ENCODE results near the gene ZBTB40.

The ZBTB40 gene

GRCh38 chr1:22553104-22553880 is 101.6 kb downstream of the ZBTB40 start:
- no peak overlapping the region for H3K4me3 ChIP-seq (ENCODE audit: low read depth, low read length)
- no peak for DNase-seq (ENCODE audit: low read depth)
- in situ Hi-C loops (cut with HindIII; ENCODE audit: low sequenced_read_pairs) = no loop called here
- TF ChIP-seq, protein P1, sequence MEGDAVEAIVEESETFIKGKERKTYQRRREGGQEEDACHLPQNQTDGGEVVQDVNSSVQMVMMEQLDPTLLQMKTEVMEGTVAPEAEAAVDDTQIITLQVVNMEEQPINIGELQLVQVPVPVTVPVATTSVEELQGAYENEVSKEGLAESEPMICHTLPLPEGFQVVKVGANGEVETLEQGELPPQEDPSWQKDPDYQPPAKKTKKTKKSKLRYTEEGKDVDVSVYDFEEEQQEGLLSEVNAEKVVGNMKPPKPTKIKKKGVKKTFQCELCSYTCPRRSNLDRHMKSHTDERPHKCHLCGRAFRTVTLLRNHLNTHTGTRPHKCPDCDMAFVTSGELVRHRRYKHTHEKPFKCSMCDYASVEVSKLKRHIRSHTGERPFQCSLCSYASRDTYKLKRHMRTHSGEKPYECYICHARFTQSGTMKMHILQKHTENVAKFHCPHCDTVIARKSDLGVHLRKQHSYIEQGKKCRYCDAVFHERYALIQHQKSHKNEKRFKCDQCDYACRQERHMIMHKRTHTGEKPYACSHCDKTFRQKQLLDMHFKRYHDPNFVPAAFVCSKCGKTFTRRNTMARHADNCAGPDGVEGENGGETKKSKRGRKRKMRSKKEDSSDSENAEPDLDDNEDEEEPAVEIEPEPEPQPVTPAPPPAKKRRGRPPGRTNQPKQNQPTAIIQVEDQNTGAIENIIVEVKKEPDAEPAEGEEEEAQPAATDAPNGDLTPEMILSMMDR (IDR thresholded peaks at IDR 0.05; ENCODE audit: low read depth, low read length, missing control alignments) = no peak

DNA sequence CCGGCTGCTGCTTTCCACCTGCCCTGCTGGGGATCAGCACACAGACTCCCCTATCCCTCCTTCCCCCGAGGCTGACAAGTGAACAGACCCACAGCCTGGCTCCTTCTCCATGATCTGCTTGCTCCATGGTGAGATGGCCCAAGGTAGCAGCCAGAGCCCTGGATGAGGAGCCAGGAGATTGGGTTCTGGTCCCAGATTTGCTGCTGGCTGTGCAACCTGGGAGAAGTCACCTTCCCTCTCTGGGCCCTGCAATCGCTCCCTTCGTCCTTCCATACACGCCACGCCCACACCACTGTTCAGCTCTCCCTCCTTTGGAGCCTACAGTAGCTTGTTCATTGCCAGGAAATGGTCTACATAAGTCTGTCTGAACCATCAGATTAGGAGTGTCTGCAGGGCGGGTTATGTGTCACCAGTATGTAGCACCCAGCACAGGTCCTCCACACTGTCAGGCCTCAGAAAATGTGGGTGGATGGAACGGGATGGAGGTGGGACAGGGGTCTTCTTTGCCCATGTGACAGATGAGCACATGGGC is 102.4 kb downstream of the ZBTB40 start:
- in situ Hi-C loops (cut with HindIII; ENCODE audit: low sequenced_read_pairs) = no loop called here
- H3K4me3 ChIP-seq (ENCODE audit: low read depth, low read length) = no peak overlapping the region
- TF ChIP-seq, protein P1 (IDR thresholded peaks at IDR 0.05; ENCODE audit: low read depth, low read length, missing control alignments) = no peak
- DNase-seq (ENCODE audit: low read depth) = no peak

DNA sequence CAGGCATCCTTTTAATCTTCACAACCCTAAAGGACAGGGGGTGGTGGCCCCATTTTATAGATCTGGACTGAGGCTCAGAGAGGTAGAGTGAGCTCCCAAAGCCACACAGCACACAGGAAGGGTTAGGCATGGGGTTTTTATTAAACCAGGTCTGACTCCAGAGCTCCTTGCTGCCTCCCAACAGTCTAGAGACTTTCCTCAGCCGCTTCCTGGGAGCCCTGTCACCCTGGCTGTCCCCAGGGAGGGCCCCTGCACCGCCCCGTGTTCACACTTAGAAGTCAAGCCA is 103.7 kb downstream of the ZBTB40 start:
- no peak overlapping the region for H3K4me3 ChIP-seq (ENCODE audit: low read depth, low read length)
- in situ Hi-C loops (cut with HindIII; ENCODE audit: low sequenced_read_pairs) = no loop called here
- DNase-seq (ENCODE audit: low read depth) = no peak
- TF ChIP-seq, protein P1 (IDR thresholded peaks at IDR 0.05; ENCODE audit: low read depth, low read length, missing control alignments) = no peak

- no peak overlapping the region for H3K4me3 ChIP-seq (ENCODE audit: low read depth, low read length)
- DNase-seq (ENCODE audit: low read depth) = no peak
- in situ Hi-C loops (cut with HindIII; ENCODE audit: low sequenced_read_pairs) = no loop called here
- TF ChIP-seq, protein P1 (IDR thresholded peaks at IDR 0.05; ENCODE audit: low read depth, low read length, missing control alignments) = no peak
These were observed 104.9 kb downstream of the ZBTB40 start for GRCh38 chr1:22556391-22557104.

- in situ Hi-C loops (cut with HindIII; ENCODE audit: low sequenced_read_pairs) = no loop called here
- TF ChIP-seq, protein P1 (IDR thresholded peaks at IDR 0.05; ENCODE audit: low read depth, low read length, missing control alignments) = no peak
- no peak for DNase-seq (ENCODE audit: low read depth)
- H3K4me3 ChIP-seq (ENCODE audit: low read depth, low read length) = no peak overlapping the region
These were observed 105.8 kb downstream of the ZBTB40 start for GRCh38 chr1:22557341-22557950.
